ENCODE results near the gene SORBS2.
A peak's percentile ranks its signal among the peaks of the same experiment; 100 is the strongest.
"Not testable (repeated sequence)": the region's sequence is repeated elsewhere in the genome, so short reads cannot be mapped to it uniquely, and the experiment has no call there.

Gene SORBS2, protein sequence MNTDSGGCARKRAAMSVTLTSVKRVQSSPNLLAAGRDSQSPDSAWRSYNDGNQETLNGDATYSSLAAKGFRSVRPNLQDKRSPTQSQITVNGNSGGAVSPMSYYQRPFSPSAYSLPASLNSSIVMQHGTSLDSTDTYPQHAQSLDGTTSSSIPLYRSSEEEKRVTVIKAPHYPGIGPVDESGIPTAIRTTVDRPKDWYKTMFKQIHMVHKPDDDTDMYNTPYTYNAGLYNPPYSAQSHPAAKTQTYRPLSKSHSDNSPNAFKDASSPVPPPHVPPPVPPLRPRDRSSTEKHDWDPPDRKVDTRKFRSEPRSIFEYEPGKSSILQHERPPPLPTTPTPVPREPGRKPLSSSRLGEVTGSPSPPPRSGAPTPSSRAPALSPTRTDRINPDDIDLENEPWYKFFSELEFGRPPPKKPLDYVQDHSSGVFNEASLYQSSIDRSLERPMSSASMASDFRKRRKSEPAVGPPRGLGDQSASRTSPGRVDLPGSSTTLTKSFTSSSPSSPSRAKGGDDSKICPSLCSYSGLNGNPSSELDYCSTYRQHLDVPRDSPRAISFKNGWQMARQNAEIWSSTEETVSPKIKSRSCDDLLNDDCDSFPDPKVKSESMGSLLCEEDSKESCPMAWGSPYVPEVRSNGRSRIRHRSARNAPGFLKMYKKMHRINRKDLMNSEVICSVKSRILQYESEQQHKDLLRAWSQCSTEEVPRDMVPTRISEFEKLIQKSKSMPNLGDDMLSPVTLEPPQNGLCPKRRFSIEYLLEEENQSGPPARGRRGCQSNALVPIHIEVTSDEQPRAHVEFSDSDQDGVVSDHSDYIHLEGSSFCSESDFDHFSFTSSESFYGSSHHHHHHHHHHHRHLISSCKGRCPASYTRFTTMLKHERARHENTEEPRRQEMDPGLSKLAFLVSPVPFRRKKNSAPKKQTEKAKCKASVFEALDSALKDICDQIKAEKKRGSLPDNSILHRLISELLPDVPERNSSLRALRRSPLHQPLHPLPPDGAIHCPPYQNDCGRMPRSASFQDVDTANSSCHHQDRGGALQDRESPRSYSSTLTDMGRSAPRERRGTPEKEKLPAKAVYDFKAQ (N-terminal part only)

DNA sequence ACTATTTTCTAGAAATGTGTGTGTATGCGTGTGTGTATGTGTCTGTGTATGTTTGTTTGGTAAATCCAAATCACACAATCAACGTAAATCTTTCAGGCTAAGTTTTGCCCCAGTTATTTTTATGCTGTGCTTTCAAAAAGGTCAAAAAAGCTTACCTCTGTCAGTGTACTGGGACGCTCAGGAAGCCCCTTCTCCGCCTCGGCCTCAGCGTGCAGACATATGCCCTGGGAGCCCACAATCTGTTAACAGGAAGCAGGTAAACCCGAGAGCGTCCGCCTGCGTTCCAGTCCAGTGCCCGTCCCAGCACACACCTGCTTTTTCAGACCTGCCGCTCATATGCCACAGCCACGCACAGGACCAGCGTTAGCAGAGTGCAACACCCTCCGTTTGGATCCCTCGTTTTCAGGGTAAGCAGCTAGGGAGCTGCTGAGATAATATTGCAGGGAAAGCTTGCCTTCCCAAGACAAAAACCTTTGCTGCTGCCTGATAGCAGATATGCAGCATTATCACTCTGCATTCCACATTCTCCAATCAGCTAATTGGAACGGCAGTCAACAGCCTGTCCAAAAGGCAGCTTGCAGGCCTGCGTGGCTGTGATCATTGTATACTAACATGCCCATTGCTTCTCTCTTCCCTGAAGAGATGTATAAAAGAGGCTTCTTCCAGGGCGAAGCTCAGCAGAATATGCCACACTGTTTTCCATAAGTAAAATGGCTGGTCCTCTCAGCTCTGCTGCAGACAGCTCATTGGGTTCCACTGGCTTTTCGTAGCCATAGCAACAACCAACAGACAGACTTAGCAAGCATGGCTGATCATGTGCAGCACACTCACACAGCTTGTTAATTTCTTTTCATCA, at the start of gene SORBS2:
Gene SORBS2 (minus strand): TSS at position 686 of the 856 bp plus-strand sequence. CDS start 121,623 bp downstream, outside the sequence.
- H3K4me3 ChIP-seq, result peak within 1 kb of the TSS in 4 of 7 experiments; percentile 4 to 29 (median 18)
- peak within 1 kb of the TSS in 2 of 21 experiments; percentile 7 to 48 for H3K27ac ChIP-seq

DNA sequence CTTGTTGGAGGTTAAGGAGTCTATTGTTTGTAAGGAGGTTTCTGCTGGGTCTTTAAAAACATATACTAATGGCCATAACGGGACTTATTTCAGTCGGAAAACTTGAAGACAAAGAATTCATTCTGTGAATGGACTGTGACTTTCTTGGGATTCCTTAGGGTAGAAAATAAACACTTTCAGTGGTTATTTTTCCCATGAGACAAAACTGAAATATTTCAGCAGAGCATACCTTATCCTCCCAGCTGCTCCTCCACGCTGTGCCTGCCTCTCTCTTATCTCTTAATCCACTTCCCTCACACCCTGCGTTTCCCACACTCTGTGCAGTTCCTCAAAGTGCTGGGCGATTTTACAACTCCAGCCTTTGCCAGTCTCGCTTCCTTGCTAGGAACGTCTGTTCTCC, 47.1 kb upstream of the SORBS2 start:
- H3K27ac ChIP-seq, result no peak overlapping the region
- H3K4me3 ChIP-seq, result no peak overlapping the region

DNA sequence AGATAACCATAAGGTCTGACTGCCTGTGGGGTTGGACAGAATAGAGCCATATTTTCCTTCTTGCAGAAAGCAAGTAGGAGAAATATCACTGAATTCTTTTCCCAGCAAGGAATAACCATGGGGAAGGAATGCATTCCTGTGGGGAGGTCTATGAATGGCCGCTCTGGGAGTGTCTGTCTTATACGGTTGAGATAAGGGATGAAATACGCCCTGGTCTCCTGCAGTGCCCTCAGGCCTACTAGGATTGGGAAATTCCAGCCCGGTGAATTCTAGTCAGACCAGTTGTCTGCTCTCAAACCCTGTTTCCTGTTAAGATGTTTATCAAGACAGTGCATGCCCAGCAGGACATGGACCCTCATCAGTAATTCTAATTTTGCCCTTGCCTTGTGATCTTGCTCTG, 45.6 kb upstream of the SORBS2 start:
- H3K4me3 ChIP-seq, H3K27ac ChIP-seq: not testable (repeated sequence)

DNA sequence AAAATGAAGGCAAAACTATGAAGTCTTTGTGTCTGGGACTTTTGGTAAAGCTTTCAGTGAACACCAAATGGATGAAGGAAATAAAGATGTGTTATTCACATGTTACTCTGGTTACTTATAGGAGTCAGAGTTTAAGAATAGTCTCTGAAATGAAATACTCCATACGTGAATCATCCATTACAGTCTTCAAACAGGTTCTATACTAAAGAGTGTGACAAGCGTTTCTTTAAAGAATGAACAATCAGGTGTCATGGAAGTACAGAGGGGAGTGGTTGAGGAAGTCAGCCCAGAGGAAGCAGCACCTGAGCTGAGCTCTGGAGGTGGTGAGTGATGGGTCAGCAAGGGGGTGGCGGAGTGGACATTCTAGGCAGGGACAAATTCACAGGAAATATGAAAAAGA, 41.8 kb upstream of the SORBS2 start:
- no peak overlapping the region for H3K27ac ChIP-seq
- no peak overlapping the region for H3K4me3 ChIP-seq

DNA sequence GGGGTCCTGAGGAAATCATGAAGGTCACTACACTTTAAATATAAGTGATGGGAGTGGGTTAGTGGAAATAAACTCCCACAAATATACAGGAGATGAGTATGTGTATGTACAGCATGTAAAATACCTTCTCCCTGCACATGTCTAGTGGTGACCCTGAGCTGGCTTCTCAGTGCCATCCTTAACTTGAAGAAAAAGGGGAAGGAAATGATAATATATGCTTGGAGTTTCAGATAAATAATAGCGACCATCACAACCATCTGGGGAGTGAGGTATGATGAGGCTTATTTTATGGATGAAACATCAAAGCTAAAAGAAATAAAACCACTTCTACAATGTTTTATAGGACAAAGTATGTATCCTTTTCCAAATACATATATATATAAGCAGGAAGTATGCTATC, 41.0 kb upstream of the SORBS2 start:
- H3K4me3 ChIP-seq, result no peak overlapping the region
- H3K27ac ChIP-seq, result no peak overlapping the region

DNA sequence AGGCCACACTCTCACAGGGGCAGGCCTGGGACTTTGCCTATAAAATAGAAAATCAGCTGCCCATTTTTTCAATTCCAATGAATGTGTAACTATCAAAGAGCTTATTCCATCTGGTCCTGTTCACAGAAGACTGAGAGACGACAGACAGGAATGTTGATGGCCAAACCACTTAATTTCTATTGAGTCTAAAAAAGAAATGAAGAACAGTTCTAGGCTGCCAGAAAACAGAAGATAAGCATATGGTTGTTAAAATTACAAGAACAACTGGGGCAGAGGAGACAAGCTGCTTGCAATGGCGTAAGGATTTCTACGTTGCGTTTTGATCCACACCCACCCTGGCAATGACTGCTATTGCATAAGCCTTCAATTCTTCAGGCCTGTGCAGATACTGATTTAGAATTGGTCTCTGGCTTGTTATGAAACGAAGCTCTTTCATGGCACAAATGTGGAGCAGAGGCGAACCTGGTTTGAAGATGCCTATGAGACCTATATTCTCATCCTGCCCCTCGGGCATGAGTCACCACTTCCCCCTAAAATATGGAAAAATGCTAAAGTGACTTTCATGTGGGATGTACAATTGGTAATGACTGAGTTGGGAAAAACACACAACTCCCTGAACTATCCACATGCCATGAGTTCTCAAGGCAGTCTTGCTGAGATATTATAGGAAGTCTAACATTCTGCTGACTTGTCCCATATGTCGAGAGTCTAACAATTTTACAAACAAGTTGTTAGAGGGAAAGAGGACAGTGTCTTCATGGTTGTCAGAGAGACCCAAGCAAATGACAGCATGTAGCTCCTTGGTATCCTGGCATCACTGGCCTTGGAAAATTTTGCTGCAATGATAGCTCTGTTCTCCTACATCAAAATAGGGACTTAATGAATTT, 37.9 kb upstream of the SORBS2 start:
- Histone ChIP-seq H3K4me3 (no peak overlapping the region), H3K27ac (peak overlapping the region in 5 of 21 experiments; percentile 8 to 69 (median 46))

DNA sequence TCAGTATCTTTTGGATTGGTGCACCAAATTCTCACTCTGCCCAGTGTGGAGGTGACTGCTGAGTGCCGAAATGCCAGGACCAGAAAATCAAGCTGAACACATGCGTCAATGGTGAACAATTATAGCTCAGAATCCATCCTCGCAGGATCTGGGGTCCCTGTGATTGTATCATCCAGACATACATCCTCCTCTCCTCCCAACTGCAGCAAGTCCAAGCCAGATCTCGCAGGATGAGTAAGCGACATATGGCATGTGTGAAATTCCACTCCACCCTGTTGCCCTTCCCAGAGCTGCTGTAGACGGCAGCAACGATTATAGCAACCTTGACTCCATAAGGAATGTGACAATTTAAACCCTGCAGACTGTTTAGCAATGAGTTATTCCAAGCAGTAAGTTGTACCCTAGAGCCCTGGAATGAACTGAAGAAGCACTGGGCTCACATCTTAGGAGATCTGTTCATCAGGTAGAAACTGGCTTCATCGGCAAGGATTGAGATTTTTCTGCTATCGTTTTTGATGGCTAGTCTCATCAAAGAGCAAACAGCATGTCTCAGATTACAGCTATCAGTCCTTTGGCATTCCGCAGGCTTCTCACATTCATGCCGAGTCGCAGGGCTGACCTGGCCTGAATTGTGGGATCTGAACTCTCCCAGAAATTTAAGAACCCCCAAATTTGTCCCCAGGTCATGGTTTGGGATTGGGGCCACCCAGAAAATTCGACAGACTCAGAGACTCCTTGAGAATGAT, 35.5 kb upstream of the SORBS2 start:
- H3K4me3 ChIP-seq, result no peak overlapping the region
- H3K27ac ChIP-seq, result peak overlapping the region in 2 of 21 experiments; percentile 29

DNA sequence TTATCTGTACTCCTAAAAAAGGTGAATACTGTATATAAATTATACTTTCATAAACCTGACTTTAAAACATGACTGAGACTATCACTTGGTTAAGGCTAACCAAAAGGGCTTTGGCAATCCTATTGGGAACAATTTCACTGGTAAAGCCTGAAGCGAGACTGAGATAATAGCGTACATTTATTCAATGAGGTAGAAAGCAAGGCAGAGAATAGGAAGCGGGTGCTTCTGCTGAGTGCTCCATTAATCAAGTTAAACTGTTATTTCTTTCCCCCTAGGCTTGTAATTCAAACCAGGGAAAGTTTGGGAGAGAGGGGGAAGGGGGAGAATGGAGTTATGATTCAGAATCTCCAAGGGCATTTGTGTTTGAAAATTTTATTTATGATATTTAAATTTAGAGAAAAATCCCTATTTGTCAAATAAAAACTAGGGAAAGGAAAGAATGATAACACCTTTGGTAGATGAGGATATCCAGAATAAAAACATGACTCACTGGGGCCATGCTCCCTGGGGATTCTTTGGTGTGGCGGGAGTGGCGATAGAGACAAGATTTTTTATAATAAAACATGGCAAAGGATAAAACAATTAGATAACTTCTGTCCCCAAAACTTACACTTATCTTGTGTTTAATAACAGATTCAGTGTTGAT, 34.6 kb upstream of the SORBS2 start:
- H3K27ac ChIP-seq, result peak overlapping the region in 1 of 21 experiments; percentile 29
- no peak overlapping the region for H3K4me3 ChIP-seq

DNA sequence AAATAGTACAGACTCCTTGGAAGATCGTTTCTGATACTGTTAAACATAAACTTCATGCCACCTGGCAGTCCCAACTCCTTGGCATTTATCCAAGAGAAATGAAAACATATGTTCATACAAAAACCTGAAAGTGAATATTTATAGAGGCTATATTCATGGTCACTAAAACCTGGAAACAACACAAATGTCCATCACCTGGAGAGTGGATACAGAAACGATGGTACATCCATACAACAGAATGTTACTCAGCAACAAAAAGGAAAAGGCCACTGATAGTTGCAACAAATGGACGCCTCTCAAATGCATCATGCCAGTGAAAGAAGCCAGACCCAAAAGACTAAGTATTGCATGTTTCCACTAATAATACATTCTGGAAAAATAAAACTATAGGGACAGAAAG, 34.0 kb upstream of the SORBS2 start:
- H3K4me3 ChIP-seq, result no peak overlapping the region

DNA sequence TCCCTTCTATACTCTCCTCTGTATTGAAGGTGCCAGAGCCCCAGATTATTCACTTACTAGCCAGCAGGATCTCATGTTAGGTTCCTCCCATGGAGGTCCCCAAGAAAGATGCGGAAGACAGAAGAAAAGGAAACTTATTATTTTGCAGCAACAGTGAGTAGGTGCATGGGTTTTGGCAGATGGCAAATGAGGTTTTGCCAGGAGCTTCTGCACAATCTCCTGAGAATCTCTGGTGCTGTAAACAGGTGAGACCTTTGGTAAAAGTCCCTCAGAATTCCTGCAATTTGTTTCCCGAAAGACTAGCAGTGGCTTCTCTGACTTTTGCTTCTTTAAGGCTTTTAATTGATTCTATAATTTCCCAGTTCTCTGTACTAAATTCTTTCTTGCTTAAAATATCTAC, 29.5 kb upstream of the SORBS2 start:
- H3K27ac ChIP-seq, result no peak overlapping the region
- no peak overlapping the region for H3K4me3 ChIP-seq

More for the DNA sequence above, 34.0 kb upstream of the SORBS2 start:
- no peak overlapping the region for H3K27ac ChIP-seq

DNA sequence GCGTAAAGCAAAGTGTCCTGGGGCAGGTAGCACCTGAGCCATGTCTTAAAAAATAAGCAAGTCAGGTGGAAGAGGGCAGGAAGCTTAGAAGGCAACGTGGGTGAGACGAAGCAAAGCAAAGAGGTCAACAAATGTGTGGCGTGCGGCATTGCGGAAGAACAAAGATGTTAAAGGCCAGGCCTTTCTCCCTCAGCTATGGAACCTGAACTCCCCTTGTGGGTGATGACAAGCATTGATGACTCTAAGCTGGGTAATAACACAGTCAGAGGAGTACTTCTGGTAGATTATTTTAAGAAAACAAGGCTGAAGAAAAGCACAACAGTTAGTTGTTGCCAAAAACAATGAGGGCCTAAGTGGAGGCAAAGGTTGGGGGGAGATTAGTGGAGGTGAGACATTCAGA, 29.0 kb upstream of the SORBS2 start:
- Histone ChIP-seq H3K4me3 (no peak overlapping the region), H3K27ac (no peak overlapping the region)

DNA sequence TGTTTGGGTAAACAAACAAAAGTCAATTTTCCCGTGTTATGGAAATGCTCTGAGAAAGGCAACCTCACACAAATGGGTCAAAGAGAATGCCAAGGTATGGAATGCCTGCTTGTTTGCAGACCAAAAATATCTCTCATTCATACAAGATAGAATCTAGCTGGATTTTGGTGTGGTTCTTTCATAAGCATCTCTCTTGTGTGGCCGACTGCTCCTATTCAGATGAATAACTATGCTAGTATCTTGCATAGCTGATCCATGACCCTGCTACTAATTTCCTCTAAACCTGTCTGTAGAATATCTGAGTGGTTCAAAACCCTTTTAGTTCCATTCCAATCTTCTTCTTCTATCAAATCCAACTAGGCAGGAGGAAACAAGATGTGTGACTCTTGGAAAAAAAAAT, 28.2 kb upstream of the SORBS2 start:
- Histone ChIP-seq H3K27ac (peak overlapping the region in 5 of 21 experiments; percentile 24 to 72 (median 29)), H3K4me3 (no peak overlapping the region)

DNA sequence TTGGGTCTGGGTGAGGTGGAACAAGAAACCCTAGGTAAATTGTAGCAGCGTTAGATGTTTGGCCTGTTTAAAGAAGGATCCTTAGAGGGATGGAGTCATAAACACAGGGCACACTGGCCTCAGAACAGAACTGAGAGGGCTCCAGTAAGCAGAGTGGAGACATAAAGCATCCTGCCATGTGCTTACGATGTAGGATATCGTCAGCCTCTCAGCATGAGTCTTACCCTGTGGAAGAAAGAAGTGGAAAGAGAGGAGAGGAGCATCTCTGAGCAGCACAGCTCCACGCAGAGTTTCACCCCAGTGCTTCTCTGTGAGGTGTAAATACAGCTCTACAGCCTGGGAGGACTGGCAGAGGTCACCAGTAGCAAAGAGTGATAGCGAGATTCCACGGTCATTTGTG, 27.8 kb upstream of the SORBS2 start:
- H3K4me3 ChIP-seq, result no peak overlapping the region
- H3K27ac ChIP-seq, result peak overlapping the region in 11 of 21 experiments; percentile 18 to 73 (median 34)

DNA sequence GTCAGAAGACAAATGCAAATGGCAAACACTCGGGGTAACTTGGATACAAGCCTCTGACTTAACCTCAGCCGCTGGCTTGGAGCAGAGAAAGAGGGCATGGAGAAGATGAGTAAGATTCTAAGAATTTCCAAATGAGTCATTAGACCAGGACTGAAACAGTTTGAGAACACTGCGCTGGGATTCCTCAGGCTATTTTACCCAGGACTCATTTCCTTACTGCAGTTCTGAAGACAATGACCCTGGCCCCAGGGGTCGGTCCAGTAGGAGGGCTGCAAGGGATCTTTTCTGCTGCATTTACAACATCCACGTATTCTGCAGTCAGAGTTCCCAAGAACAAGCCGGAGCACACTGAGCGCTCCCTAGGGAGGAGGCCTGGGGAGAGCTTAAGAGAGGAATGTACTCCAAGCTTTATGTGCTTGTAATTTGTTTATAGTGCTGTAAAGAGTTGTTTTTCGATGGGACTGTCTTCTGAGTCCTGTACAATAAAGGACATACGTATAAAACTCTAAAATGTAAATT, 27.3 kb upstream of the SORBS2 start:
- peak overlapping the region in 13 of 21 experiments; percentile 18 to 73 (median 37) for H3K27ac ChIP-seq
- H3K4me3 ChIP-seq, result no peak overlapping the region

DNA sequence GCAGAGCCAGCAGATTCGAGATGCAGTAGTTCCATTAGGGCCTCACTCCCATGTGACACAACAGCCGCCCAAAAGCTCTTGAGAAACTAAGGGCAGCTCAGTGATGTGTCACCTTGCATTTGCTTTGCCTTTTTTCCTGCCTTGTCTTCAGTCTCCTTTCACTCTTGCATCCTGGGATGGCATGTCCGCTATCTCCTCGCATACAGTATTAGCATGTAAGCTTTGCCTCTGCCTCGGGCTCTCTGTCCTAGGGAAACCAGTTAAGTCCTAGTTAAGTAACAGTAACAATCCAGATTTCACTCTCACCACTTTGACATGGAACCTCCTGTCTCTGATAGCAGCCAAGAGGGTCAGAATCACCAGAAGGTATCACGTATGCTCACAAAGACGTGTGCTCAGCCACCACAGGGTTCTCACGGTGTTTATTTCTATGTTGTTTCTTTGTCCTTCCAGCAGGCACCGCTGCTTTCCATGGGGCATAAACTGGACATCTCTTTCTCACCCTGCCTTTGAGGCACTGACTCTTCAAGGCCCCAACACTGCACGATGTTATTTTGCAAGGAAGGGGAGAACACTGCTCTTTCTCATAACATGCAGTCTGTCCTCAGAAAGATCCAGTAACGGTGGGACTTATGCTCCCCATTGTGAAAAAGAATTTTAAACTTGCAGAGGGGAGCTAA, 26.7 kb upstream of the SORBS2 start:
- Histone ChIP-seq H3K27ac (peak overlapping the region in 9 of 21 experiments; percentile 0 to 73 (median 43)), H3K4me3 (no peak overlapping the region)

DNA sequence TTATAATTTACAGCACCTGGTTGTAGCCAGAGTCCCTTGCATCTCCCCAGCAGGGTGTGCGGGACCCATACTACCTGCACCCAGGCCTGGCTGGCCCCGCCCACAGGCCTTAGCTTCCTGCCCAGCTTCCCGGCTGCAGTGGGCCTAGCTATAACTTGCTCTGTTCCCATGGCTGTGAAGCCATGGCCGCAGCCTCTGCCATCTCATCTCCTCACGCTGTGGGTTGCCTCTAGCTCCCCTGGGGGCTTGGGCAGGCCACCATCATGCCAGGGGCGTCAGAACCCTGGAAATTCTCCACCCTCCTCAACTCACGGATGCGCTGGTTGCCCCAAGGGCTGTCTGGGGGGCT, 26.1 kb upstream of the SORBS2 start:
- Histone ChIP-seq H3K27ac (peak overlapping the region in 7 of 21 experiments; percentile 0 to 73 (median 43)), H3K4me3 (no peak overlapping the region)

Measured in skin epidermis (tissue), 12 donors.